ENCODE data around the gene BOLA1. TPM values are rescaled to one million over a fixed set of nuclear protein-coding genes. Genes with fewer than 3 reads are reported as not detected.
"Not testable (repeated sequence)": the region's sequence is repeated elsewhere in the genome, so short reads cannot be mapped to it uniquely, and the experiment has no call there.

BOLA1 gene
- total RNA-seq, 1 experiment from 2014 or later, result 5.9 TPM

DNA sequence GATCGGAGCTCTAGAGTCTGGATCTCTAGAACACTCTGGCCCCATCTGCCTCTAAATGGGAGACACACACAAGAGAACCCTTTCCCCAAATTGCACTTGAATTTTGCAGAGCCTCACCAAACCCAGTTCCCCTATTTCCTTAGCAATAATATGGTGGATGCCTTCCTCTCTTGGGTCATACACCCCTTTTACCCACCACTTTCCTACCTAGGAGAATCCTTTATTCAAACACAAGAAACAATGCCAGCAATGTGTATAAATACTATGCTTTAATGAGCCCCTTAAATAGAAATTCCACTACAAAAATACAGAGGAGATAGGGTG lies 29.0 kb downstream of the BOLA1 start:
- no peak for DNase-seq (ENCODE audit: low read depth)

DNA sequence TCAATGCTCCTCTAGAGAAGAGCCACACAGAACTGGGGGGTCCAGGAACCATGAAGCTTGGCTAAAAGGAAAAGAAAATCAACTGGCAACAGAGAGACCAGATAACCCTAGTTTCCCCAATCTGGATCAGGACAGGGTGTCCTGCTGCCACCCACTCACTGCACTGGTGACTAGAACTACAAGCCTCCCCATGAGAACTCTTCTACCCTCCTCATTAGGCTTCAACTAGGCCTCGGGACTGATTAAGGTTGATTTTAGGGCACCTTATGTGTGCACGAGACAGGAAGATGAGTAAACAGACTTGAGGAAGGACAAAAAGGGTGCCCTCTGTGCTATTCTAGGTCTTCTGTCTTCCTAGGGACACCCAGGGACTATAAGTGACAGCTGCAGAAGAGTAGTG lies 30.5 kb downstream of the BOLA1 start:
- DNase-seq (ENCODE audit: low read depth), result no peak

DNA sequence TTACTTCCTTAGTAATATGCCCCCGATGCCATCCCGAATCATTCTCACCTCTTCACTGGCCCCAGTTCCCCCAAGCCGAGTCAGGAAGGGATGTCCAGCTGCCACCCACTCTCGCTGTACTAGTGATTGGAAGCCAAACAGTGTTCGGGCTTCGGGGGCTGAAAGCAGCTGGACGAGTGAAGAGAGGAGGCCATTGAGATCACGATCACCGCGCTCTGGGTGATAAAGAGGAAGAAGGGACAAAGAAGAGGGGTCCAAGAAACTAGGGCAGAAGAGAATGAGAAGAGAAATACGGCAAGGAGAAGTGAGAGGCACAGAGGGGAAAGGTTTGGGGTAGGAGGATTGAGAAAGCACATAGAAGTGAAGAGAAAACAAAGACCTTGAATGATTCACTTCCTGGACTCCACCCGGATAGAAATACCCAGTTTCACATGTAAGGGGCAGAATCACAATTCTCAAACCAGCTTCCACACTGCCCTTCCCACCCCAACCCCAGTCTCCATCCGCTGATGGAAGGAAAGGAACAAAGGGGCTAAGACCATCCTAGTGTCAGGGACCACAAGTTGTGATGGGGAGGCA lies 31.9 kb downstream of the BOLA1 start:
- DNase-seq (ENCODE audit: low read depth), result peak; percentile 30

DNA sequence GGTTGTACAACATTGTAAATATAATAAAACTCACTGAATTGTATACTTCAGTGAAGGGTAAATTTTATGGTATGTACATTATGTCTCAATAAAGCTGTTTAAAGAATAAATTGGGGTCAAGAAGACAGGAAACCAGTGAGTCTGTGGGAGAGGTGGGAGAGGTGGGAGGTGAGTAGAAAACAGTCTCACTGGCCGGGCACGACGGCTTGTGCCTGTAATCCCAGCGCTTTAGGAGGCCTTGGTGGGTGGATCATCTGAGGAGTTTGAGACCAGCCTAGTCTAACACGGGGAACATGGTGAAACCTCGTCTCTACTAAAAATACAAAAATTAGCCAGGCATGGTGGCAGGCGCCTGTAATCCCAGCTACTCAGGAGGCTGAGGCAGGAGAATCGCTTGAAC lies 33.1 kb downstream of the BOLA1 start:
- no peak for DNase-seq (ENCODE audit: low read depth)

DNA sequence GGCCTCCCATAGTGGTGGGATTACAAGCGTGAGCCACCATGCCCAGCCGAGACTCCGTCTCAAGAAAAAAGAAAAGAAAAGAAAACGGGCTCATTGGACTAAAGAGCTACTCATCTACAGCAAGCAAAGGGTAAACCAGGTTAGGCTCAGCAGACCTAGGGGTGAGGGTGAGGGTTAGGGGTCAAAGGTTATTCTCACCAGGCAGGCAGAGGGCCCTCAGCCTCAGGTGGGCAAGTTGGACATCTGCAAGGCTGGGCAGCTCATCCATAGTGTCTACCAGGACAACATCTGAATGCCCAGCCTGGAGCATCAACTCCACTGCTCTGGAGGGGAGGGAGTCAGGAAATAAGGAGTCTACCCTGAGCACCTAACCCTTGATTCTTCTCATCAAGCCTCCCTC lies 33.8 kb downstream of the BOLA1 start:
- no peak for DNase-seq (ENCODE audit: low read depth)

DNA sequence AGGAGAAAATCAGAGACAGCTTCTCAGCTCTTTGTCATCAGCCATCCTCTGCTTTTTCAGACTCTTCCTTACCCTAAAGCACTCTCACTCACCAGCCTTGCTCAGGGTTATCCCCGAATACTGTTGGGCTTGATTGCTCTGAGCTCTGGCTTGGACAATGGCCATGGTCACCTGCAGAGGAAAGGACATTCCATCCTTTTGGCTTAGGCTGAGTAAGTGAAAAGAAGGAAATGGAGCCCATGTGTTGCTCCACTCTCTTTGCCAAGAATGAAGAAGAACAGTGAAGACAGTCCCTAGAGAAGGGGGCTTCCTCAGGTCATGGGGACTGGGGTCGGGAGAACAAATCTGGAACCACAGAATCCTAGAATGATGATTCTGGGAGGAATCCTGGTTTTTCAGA lies 35.0 kb downstream of the BOLA1 start:
- no peak for DNase-seq (ENCODE audit: low read depth)

DNA sequence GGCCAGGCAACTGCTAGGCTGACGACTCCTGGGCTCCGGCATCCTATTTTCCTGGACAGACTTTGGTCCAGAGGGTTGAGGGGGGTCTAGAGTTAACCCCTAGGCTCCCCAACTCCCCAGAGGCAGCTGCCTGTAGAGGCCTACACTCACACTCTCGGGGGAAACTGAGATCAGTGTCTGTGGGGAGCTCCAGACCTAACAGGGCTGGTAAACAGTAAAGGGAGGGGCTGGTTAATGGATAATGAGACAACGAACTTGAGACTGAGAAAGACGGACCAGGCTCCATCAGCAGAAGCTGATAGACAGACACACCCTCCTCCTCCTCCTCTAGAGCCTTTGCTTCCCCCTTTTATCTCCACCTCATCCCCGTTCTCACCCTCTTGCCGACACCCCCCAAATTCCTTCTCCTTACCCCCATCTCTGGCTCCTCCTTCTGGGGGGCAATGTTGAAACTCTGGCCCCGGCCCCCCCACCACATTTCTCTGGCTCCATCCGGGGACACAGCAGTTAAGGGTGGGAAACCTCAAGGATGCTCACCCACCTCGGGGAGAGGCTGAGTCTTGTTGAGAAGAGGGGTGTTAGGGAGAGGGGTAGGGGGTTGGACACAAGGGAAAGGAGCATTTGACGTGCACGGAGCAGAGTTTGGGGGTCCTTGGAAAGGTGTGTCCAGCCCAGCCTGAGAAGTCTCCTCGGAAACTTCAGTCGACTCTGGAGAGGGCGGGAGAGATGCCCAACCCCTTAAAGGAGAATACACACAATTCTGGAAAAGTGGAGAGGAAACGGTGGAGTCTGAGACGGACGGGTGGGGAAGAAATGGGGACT lies 37.0 kb downstream of the BOLA1 start, which contains the start of gene MTMR11:
MTMR11 (minus strand) TSS at position 710 of the 822 bp plus-strand sequence; CDS start at position 478, 232 bp downstream.
- peak; percentile 42 for DNase-seq (ENCODE audit: low read depth)

DNA sequence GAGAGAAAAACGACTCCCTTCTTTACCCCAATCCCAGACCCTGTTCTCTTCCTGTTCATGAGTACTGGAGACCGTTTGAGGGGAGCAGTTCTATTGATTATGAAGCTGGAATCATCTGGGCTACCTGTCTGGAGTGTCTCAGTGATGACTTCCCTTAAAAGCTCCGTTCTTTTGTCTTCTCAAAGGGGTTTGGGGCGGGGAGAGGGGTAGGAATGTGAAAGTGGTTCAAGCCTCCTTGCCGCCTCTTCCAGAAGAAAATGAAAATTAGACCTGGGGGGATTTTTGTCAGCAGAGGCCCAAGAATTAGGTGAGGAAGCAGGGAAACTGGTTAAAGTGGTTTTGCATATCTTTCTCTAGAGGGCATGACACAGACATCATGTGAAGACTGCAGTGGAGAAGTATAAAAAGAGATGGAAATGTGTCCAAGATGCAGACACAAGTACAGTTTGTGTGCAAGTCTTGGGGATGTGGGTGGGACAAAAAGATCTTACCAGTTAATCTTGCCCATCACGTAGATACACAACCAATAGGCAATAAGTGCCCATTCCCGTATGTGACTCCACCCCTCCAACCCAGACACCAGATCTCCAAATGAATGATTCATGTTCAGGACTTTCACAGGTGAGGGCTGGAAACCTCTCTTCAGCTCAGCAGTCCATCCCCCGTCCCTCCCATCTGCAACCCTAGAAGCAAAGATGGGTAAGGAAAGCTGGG lies 37.8 kb downstream of the BOLA1 start:
- peak; percentile 60 for DNase-seq (ENCODE audit: low read depth)

DNA sequence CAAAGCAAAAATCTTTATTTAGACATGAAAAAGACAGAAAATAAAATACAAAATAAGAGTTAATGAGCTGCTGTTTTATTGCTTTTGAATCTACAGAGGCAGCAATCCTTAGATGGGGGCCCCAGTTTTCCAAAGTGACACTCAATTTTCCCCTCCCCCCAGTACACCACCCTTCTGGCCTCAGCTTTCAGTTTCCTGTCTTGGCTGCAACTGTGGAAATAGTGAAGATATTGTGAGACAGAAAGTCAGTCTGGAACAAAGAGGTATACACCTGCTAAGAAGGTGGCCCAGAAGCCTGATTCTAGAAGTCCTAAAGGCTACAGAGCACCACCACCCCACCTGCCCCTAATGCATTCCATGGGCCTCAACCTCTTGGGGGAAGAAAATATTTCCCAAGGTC lies 38.4 kb downstream of the BOLA1 start:
- DNase-seq (ENCODE audit: low read depth), result no peak

DNA sequence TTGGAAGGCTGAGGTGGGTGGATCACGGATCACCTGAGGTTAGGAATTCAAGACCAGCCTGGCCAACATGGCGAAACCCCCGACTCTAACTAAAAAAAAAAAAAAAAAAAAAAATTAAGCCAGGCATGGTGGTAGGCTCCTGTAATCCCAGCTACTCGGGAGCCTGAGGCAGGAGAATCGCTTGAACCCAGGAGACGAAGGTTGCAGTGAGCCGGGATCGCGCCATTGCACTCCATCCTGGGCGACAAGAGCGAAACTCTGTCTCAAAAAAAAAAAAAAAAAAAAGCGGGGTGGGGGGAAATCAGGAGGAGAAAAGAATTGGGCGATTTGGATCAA lies 39.3 kb downstream of the BOLA1 start:
- DNase-seq (ENCODE audit: low read depth), result not testable (repeated sequence)

DNA sequence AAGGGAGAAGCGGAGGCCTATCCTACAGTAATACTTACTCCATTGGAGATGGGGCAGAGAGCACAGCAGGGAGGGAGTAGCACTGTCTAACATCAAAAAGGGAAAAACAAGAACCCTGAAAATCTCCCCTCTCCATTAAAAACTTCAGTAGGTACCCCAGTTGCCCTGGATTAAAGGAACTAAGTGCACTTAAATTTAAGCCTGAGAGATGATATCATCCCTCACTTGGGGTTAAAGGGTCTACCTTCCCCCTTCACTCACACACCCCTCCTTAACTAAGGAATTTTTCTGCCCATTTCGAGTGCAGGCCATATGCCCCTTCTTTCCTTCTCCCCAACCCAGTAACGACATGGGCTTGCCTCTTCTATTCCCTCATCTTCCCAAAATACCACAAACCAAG lies 41.1 kb downstream of the BOLA1 start:
- no peak for DNase-seq (ENCODE audit: low read depth)

DNA sequence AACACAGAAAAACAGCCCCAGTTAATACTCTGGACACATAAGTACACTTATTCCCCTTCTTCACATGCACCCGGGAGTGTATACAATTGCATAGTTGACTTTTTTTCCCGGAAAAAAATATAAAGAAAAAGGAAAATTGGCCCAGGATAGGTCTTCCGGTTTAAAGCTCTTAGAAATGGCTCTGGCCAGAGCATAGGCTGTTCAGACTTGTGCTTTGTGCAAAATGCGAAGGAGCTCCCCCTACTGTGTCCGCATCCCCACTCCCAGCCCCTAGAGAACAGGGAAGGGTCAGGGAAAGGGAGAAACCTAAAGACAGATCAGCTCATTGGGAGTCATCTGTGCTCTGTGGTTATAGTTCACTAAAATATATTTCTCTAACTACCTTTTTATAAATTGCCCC lies 42.8 kb downstream of the BOLA1 start:
- DNase-seq (ENCODE audit: low read depth), result no peak

DNA sequence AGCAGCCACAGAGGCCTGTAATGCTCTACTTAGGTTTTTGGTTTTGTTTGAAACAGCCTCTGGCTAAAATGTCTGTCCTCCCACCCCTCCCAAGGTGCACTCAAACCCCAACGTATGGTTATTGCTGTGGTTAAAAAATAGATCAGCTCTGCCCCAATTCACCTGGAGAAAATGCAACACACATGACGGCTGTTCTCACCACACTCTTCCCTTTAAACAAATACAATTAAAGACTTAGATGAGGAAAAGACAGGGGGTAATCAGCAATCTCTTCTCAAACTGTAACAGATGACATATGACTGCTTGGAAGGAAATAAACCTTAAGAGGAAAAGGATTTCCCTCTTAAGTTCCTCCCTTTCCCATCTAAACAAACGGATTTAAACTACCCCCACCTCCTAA lies 43.5 kb downstream of the BOLA1 start:
- no peak for DNase-seq (ENCODE audit: low read depth)

DNA sequence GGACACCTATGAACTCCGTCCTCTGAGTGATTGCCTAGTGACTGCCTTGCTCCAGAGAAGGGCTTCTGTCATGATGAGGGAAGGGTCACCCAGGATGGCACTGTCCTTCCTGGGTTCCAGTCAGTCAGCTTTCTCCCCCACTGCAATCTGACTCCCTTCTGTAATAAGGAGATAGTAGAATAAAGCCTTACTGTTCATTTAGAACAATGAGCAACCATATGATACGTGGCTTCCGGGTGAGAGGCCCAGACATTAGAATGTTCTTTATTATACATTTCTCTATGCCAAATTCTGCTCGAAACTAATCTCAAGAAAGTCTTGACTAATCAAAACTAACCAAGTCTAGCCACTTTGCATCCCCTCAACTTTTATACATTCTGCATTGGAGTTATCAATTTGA lies 45.8 kb downstream of the BOLA1 start:
- DNase-seq (ENCODE audit: low read depth), result no peak

DNA sequence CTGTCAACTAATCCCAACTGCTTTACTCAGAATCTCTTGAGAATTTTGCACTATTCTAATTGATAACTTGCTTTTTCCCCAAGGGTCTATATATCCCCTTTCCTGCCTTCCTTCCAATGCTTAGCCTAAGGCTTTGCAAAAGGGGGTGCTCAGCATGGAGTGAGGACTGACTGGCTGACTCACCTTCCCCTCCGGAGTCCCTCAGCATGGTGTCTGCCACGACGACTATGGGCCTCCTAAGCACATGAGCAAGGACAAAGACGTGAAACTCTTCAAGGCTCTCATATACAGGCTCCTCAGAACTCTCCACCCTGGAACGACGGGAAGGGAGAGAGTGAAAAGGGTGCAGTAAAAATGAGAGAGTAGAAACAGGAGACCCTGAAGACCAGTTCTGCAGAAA lies 50.5 kb downstream of the BOLA1 start:
- no peak for DNase-seq (ENCODE audit: low read depth)

Other genes starting within 250 kb of the BOLA1 start
- gene FCGR1A, start 116.9 kb upstream of the BOLA1 start, total RNA-seq (2014; rRNA removed; shearing (Covaris generic)), result not detected in 2 replicates
- 8.8 and 9.0 TPM in 2 replicates for gene SV2A, start 18.3 kb downstream of the BOLA1 start, total RNA-seq (2014; rRNA removed; shearing (Covaris generic))
- 8.9 and 16.2 TPM in 2 replicates for gene SF3B4, start 28.2 kb downstream of the BOLA1 start, total RNA-seq (2014; rRNA removed; shearing (Covaris generic))
- gene MTMR11, start 37.3 kb downstream of the BOLA1 start, total RNA-seq (2014; rRNA removed; shearing (Covaris generic)), result 2.9 and 3.7 TPM in 2 replicates
- gene OTUD7B, start 111.2 kb downstream of the BOLA1 start, total RNA-seq (2014; rRNA removed; shearing (Covaris generic)), result 12.8 and 13.0 TPM in 2 replicates
- 48.5 and 53.0 TPM in 2 replicates for gene VPS45, start 168.2 kb downstream of the BOLA1 start, total RNA-seq (2014; rRNA removed; shearing (Covaris generic))

Measured in Daoy (cell line).